DOHH2 (cell line): ENCODE data around the gene PXDC1.
"Not testable (repeated sequence)": the region's sequence is repeated elsewhere in the genome, so short reads cannot be mapped to it uniquely, and the experiment has no call there.

Experiments
- H3F3A ChIP-seq: fragments of 200-600 bp; sonication (generic), shearing (Covaris generic); 2 replicates; pipeline ENCODE4 v1.6.0; 2016; ENCODE audit warnings: antibody characterized with exemption, mild to moderate bottlenecking; ENCODE audit not compliant: control insufficient read depth, insufficient read depth
- H3K27ac ChIP-seq: fragments of 200-600 bp; sonication (generic); 2 replicates; pipeline ENCODE4 v1.5.1; 2014; ENCODE audit warnings: low read depth, mild to moderate bottlenecking, low read length, moderate library complexity
- H3K27me3 ChIP-seq: fragments of 200-600 bp; sonication (generic); 2 replicates; pipeline ENCODE4 v1.6.1; 2014; ENCODE audit warnings: mild to moderate bottlenecking, low read length, mixed read lengths; ENCODE audit not compliant: control insufficient read depth
- H3K36me3 ChIP-seq: fragments of 200-600 bp; sonication (generic); 2 replicates; pipeline ENCODE4 v1.6.1; 2014; ENCODE audit warnings: mild to moderate bottlenecking, low read length, moderate library complexity, mixed read lengths; ENCODE audit not compliant: control insufficient read depth
- H3K4me1 ChIP-seq: fragments of 200-600 bp; sonication (generic); 2 replicates; pipeline ENCODE4 v1.6.1; 2014; ENCODE audit warnings: mild to moderate bottlenecking, low read length, mixed read lengths; ENCODE audit not compliant: control insufficient read depth
- H3K4me2 ChIP-seq: fragments of 200-600 bp; sonication (generic); 2 replicates; pipeline ENCODE4 v1.6.0; 2014; ENCODE audit warnings: mild to moderate bottlenecking, low read length, moderate library complexity
- H3K4me3 ChIP-seq: fragments of 200-600 bp; sonication (generic); 2 replicates; pipeline ENCODE4 v1.5.1; 2014; ENCODE audit warnings: mild to moderate bottlenecking, low read length, mixed read lengths
- H3K79me2 ChIP-seq: fragments of 200-600 bp; sonication (generic); 2 replicates; pipeline ENCODE4 v1.6.1; 2014; ENCODE audit warnings: mild to moderate bottlenecking, low read length, mixed read lengths; ENCODE audit not compliant: control insufficient read depth
- H3K9me2 ChIP-seq: fragments of 200-600 bp; sonication (generic); replicated peaks from 2 replicates; pipeline ENCODE4 v1.6.1; 2014; ENCODE audit warnings: mild to moderate bottlenecking, low read length, mixed read lengths; ENCODE audit not compliant: control insufficient read depth
- H3K9me3 ChIP-seq: fragments of 200-600 bp; sonication (generic); 2 replicates; pipeline ENCODE4 v1.6.1; 2014; ENCODE audit warnings: antibody characterized with exemption, low read length, mixed read lengths; ENCODE audit not compliant: control insufficient read depth, insufficient read depth
- H4K20me1 ChIP-seq: fragments of 200-600 bp; sonication (generic); 2 replicates; pipeline ENCODE4 v1.6.0; 2014; ENCODE audit warnings: low read depth, mild to moderate bottlenecking, antibody characterized with exemption, low read length, moderate library complexity; ENCODE audit not compliant: control insufficient read depth, insufficient read depth
- CTCF ChIP-seq: fragments of 200-600 bp; sonication (generic); IDR thresholded peaks from one replicate; pipeline ENCODE4 v1.5.1; 2014; ENCODE audit warnings: antibody characterized with exemption, mild to moderate bottlenecking, low read depth, low read length; ENCODE audit not compliant: poor library complexity, severe bottlenecking
- EZH2phosphoT487 ChIP-seq: fragments of 200-600 bp; sonication (generic); IDR thresholded peaks from 2 replicates; pipeline ENCODE4 v1.6.1; 2017; ENCODE audit warnings: borderline replicate concordance, mild to moderate bottlenecking, antibody characterized with exemption, low read length, moderate library complexity, mixed read lengths

Gene PXDC1

GRCh38 chr6:3690506-3690905, 61.0 kb downstream of the PXDC1 start:
- no peaks in the 10 kb centered on the region for H3K9me2 ChIP-seq
- no peak for TF ChIP-seq CTCF
- TF ChIP-seq EZH2phosphoT487: no peak
- no peaks in the 10 kb centered on the region for H4K20me1 ChIP-seq
- no peak overlapping the region for H3K4me3 ChIP-seq
- H3K27ac ChIP-seq: no peak overlapping the region
- peaks cover 8% of the 10 kb centered on the region; the same call in 1 of the 2 replicates for H3K27me3 ChIP-seq
- no peaks in the 10 kb centered on the region for H3K79me2 ChIP-seq
- no peaks in the 10 kb centered on the region for H3K4me1 ChIP-seq
- no peaks in the 10 kb centered on the region for H3K9me3 ChIP-seq
- H3K4me2 ChIP-seq: no peak overlapping the region
- no peaks in the 10 kb centered on the region for H3K36me3 ChIP-seq
- no peaks in the 10 kb centered on the region for H3F3A ChIP-seq

GRCh38 chr6:3687847-3688246, 63.7 kb downstream of the PXDC1 start:
- no peaks in the 10 kb centered on the region for H3K79me2 ChIP-seq
- H3K4me1 ChIP-seq: no peaks in the 10 kb centered on the region
- no peaks in the 10 kb centered on the region for H4K20me1 ChIP-seq
- no peak overlapping the region for H3K4me3 ChIP-seq
- no peak overlapping the region for H3K4me2 ChIP-seq
- H3K27me3 ChIP-seq: peaks cover 8% of the 10 kb centered on the region; the same call in 1 of the 2 replicates
- TF ChIP-seq EZH2phosphoT487 (no peak), CTCF (no peak)
- H3K9me2 ChIP-seq: no peaks in the 10 kb centered on the region
- H3K27ac ChIP-seq: no peak overlapping the region
- no peaks in the 10 kb centered on the region for H3K36me3 ChIP-seq
- H3F3A ChIP-seq: no peaks in the 10 kb centered on the region
- no peaks in the 10 kb centered on the region for H3K9me3 ChIP-seq

GRCh38 chr6:3683331-3683730, 68.2 kb downstream of the PXDC1 start:
- Histone ChIP-seq H3K4me1 (no peaks in the 10 kb centered on the region), H3F3A (no peaks in the 10 kb centered on the region), H3K9me2 (no peaks in the 10 kb centered on the region), H3K4me2 (no peak overlapping the region), H3K27me3 (no peaks in the 10 kb centered on the region), H3K27ac (no peak overlapping the region), H3K79me2 (no peaks in the 10 kb centered on the region), H3K36me3 (no peaks in the 10 kb centered on the region), H4K20me1 (no peaks in the 10 kb centered on the region), H3K4me3 (no peak overlapping the region), H3K9me3 (no peaks in the 10 kb centered on the region)
- TF ChIP-seq EZH2phosphoT487: no peak
- TF ChIP-seq CTCF: no peak

GRCh38 chr6:3678946-3679345, 72.6 kb downstream of the PXDC1 start:
- Histone ChIP-seq H3K9me3 (no peaks in the 10 kb centered on the region), H3F3A (no peaks in the 10 kb centered on the region), H3K36me3 (no peaks in the 10 kb centered on the region), H3K27me3 (no peaks in the 10 kb centered on the region), H3K4me1 (no peaks in the 10 kb centered on the region), H3K4me2 (no peak overlapping the region), H3K27ac (no peak overlapping the region), H3K9me2 (no peaks in the 10 kb centered on the region), H3K4me3 (no peak overlapping the region), H4K20me1 (no peaks in the 10 kb centered on the region), H3K79me2 (no peaks in the 10 kb centered on the region)
- TF ChIP-seq EZH2phosphoT487 (no peak), CTCF (no peak)

GRCh38 chr6:3677751-3678150, 73.8 kb downstream of the PXDC1 start:
- not testable (repeated sequence) for H3K79me2 ChIP-seq, H3F3A ChIP-seq, H3K9me3 ChIP-seq, H3K36me3 ChIP-seq, H3K27me3 ChIP-seq, H3K27ac ChIP-seq, H4K20me1 ChIP-seq, H3K9me2 ChIP-seq, H3K4me2 ChIP-seq, H3K4me3 ChIP-seq, H3K4me1 ChIP-seq
